ENCODE results near the gene MAP3K20.
"Not testable (repeated sequence)": the region's sequence is repeated elsewhere in the genome, so short reads cannot be mapped to it uniquely, and the experiment has no call there.

MAP3K20 gene

GRCh38 chr2:173254659-173255058, 179.0 kb downstream of the MAP3K20 start:
- TF ChIP-seq POLR2A (IDR thresholded peaks at IDR 0.05; ENCODE audit: low read depth, low read length) (no peak), TAF1 (IDR thresholded peaks at IDR 0.05; ENCODE audit: borderline replicate concordance, low read depth, low read length) (no peak), POLR2AphosphoS5 (IDR thresholded peaks at IDR 0.05; ENCODE audit: low read depth, low read length) (no peak)
- DNase-seq (ENCODE audit: insufficient read length): no peak
- no peak for FAIRE-seq

- no peak for DNase-seq (ENCODE audit: insufficient read length)
- TF ChIP-seq TAF1 (IDR thresholded peaks at IDR 0.05; ENCODE audit: borderline replicate concordance, low read depth, low read length) (no peak), POLR2AphosphoS5 (IDR thresholded peaks at IDR 0.05; ENCODE audit: low read depth, low read length) (no peak), POLR2A (IDR thresholded peaks at IDR 0.05; ENCODE audit: low read depth, low read length) (no peak)
- no peak for FAIRE-seq
Measured at GRCh38 chr2:173258701-173259100, 183.1 kb downstream of the MAP3K20 start.

GRCh38 chr2:173262356-173262755, 186.7 kb downstream of the MAP3K20 start:
- DNase-seq (ENCODE audit: insufficient read length); FAIRE-seq: not testable (repeated sequence)

DNA sequence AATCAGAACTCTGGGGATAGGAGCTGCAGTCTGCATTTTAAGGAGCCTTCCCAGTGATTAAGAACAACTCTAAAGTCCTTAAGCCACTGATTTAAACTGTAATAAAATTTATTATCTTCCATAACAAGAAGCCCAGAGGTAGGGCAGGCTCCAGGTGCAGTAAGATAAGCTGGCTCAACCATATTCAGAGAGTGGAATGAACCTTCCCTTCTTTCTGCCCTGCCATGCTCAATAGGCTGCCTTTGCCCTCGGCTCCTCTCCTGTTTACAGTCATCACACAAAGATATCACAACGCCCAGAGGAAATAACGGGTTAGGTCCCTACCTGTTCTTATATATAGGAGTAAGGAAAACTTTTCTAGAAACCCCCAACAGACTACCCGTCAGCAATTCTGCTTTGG, 188.5 kb downstream of the MAP3K20 start:
- TF ChIP-seq POLR2A (IDR thresholded peaks at IDR 0.05; ENCODE audit: low read depth, low read length) (no peak), TAF1 (IDR thresholded peaks at IDR 0.05; ENCODE audit: borderline replicate concordance, low read depth, low read length) (no peak), POLR2AphosphoS5 (IDR thresholded peaks at IDR 0.05; ENCODE audit: low read depth, low read length) (no peak)
- DNase-seq (ENCODE audit: insufficient read length): no peak
- FAIRE-seq: no peak

- TF ChIP-seq POLR2A (IDR thresholded peaks at IDR 0.05; ENCODE audit: low read depth, low read length) (no peak), POLR2AphosphoS5 (IDR thresholded peaks at IDR 0.05; ENCODE audit: low read depth, low read length) (no peak), TAF1 (IDR thresholded peaks at IDR 0.05; ENCODE audit: borderline replicate concordance, low read depth, low read length) (no peak)
- peak; percentile 90 for FAIRE-seq
- peak; percentile 21 for DNase-seq (ENCODE audit: insufficient read length)
Measured at GRCh38 chr2:173264603-173265366, 189.1 kb downstream of the MAP3K20 start.

- FAIRE-seq (no peak), DNase-seq (ENCODE audit: insufficient read length) (no peak)
- TF ChIP-seq POLR2AphosphoS5 (IDR thresholded peaks at IDR 0.05; ENCODE audit: low read depth, low read length) (no peak), POLR2A (IDR thresholded peaks at IDR 0.05; ENCODE audit: low read depth, low read length) (no peak), TAF1 (IDR thresholded peaks at IDR 0.05; ENCODE audit: borderline replicate concordance, low read depth, low read length) (no peak)
Measured at GRCh38 chr2:173271135-173271534, 195.5 kb downstream of the MAP3K20 start.

DNA sequence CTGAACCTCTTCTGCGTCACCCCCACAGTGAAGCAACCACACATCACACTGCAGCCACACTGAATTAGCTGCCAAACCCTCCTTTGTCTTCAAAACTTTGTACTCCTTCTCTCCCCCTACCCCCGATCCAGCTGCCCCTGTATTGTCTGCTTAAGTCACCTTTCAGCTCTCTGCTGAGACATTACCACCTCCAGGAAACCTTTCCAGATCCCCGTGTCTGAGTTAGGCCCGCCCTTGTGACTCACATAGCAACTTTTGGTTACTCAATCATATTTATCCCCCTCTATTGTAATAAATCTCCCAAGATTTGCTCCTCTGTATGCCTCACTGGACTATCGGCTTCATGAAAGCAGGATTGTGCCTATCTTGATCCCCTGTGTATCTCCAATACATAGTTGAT, 196.2 kb downstream of the MAP3K20 start:
- FAIRE-seq (no peak), DNase-seq (ENCODE audit: insufficient read length) (no peak)
- TF ChIP-seq POLR2A (IDR thresholded peaks at IDR 0.05; ENCODE audit: low read depth, low read length) (no peak), POLR2AphosphoS5 (IDR thresholded peaks at IDR 0.05; ENCODE audit: low read depth, low read length) (no peak), TAF1 (IDR thresholded peaks at IDR 0.05; ENCODE audit: borderline replicate concordance, low read depth, low read length) (no peak)

DNA sequence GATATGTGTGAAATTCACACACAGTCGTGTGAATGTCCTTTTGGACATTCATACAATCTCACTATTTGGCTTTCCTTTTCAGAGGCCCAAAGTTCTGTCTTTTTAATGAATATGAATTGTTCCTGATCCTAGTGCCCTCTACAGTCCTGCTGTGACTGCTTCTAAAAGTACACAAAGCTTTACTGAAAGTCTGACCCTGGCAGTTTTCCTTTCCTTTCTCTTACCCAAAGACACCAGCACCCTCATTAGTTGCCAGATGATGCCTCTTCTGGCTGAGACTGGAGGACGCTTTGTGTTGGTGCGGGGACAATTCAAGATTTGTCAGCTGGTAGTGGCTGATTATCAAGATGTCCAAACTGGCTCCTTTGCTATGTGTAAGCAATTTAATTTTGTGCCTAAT, 197.2 kb downstream of the MAP3K20 start:
- DNase-seq (ENCODE audit: insufficient read length) (no peak), FAIRE-seq (no peak)
- TF ChIP-seq POLR2AphosphoS5 (IDR thresholded peaks at IDR 0.05; ENCODE audit: low read depth, low read length) (no peak), TAF1 (IDR thresholded peaks at IDR 0.05; ENCODE audit: borderline replicate concordance, low read depth, low read length) (no peak), POLR2A (IDR thresholded peaks at IDR 0.05; ENCODE audit: low read depth, low read length) (no peak)

DNA sequence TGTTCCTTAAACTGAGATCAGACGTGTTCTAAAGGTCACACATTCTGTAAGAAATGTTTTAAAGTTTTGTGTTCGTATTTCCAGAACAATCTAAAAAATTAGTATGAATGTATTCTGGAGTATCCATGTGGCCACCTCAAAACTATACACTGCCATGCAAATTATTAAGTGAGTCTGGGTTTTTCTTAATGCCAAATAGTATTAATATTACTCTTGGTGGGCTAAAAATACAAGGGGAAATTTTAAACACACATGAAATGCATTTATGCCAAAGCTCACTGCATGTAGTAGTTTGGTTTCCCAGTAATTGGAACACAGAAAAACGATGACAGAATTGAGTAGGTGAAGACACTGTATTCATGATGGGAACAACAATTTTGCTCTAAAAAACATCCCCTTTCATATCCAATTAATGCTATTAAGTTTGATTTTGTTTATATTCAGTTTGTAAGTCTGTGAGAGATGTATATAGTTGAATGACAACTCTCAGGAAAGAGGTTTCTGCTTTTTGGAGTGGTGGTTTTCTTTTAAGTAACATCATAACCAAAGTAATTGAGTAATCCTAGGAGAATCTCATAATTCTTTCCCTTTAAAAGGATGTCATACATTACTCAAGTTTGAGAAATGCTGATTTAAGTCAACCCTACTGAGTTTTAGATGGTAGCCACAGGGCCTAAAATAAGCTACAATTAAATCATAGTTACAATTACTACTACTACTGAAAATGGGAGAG, 203.3 kb downstream of the MAP3K20 start:
- TF ChIP-seq POLR2AphosphoS5 (IDR thresholded peaks at IDR 0.05; ENCODE audit: low read depth, low read length) (no peak), TAF1 (IDR thresholded peaks at IDR 0.05; ENCODE audit: borderline replicate concordance, low read depth, low read length) (no peak), POLR2A (IDR thresholded peaks at IDR 0.05; ENCODE audit: low read depth, low read length) (no peak)
- DNase-seq (ENCODE audit: insufficient read length) (no peak), FAIRE-seq (peak; percentile 58)

DNA sequence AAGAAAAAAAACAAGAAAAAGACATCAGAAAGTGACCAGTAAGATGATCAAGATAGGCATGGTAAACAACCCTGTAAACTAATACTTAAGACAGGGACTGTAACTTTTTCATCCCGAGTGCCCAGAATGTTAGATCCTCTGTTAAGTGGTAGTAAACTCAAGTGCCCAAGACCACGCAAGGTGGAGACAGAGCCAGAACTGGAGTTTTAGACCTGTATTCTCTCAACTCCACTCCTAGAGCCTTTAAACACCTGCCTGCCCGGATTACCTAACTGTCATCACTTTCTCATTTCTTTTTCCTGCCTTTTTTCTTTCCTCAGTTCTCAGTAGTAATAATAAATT, 203.9 kb downstream of the MAP3K20 start:
- FAIRE-seq (no peak), DNase-seq (ENCODE audit: insufficient read length) (no peak)
- no peak for TF ChIP-seq POLR2AphosphoS5 (IDR thresholded peaks at IDR 0.05; ENCODE audit: low read depth, low read length)
- no peak for TF ChIP-seq TAF1 (IDR thresholded peaks at IDR 0.05; ENCODE audit: borderline replicate concordance, low read depth, low read length)
- no peak for TF ChIP-seq POLR2A (IDR thresholded peaks at IDR 0.05; ENCODE audit: low read depth, low read length)

- TF ChIP-seq POLR2AphosphoS5 (IDR thresholded peaks at IDR 0.05; ENCODE audit: low read depth, low read length) (no peak), TAF1 (IDR thresholded peaks at IDR 0.05; ENCODE audit: borderline replicate concordance, low read depth, low read length) (no peak), POLR2A (IDR thresholded peaks at IDR 0.05; ENCODE audit: low read depth, low read length) (no peak)
- DNase-seq (ENCODE audit: insufficient read length): no peak
- no peak for FAIRE-seq
Measured at GRCh38 chr2:173280853-173281252, 205.2 kb downstream of the MAP3K20 start.

GRCh38 chr2:173281898-173282297, 206.3 kb downstream of the MAP3K20 start:
- FAIRE-seq: not testable (repeated sequence)

More at GRCh38 chr2:173281898-173282297, 206.3 kb downstream of the MAP3K20 start:
- not testable (repeated sequence) for DNase-seq (ENCODE audit: insufficient read length)
